Activated T-helper 1 cell treated with anti-CD3 and anti-CD28 coated beads, Interleukin-12 subunit alpha, Interleukin-12 subunit beta, Interleukin-2, Interleukin-4 antibody, amounts not matched to agents 30 ng/mL and 10 ng/mL and 1 ng/mL, durations not matched to agents 14 hours and 24 hours and 36 hours (primary cell): ENCODE data around the gene ICAM1. TPM values are rescaled to one million over a fixed set of nuclear protein-coding genes. Genes with fewer than 3 reads are reported as not detected.
A peak's percentile ranks its signal among the peaks of the same experiment; 100 is the strongest.

Experiments used
- DNase-seq: peaks from one replicate; pipeline ENCODE4 v3.0.0; 2021; ENCODE audit warnings: low spot score
- H3K27ac Mint-ChIP-seq: one replicate; pipeline ENCODE4 v1.8.0; 2021; ENCODE audit warnings: mild to moderate bottlenecking, mixed read lengths
- H3K27me3 Mint-ChIP-seq: one replicate; pipeline ENCODE4 v1.8.0; 2022; ENCODE audit warnings: mild to moderate bottlenecking, moderate library complexity, mixed read lengths; ENCODE audit not compliant: insufficient read depth
- H3K36me3 Mint-ChIP-seq: one replicate; pipeline ENCODE4 v1.8.0; 2021; ENCODE audit warnings: low read depth, mixed read lengths
- H3K4me1 Mint-ChIP-seq: one replicate; pipeline ENCODE4 v1.8.0; 2021; ENCODE audit warnings: low read depth, mixed read lengths
- H3K4me3 Mint-ChIP-seq: one replicate; pipeline ENCODE4 v1.8.0; 2021; ENCODE audit warnings: mild to moderate bottlenecking, moderate library complexity, mixed read lengths
- H3K9me3 Mint-ChIP-seq: one replicate; pipeline ENCODE4 v1.8.0; 2021; ENCODE audit warnings: mixed read lengths
- intact Hi-C: fragments of 100-400 bp; cut with micrococcal nuclease; formaldehyde crosslinking; loops from one replicate; pipeline ENCODE4 v1.15.1; 2024
- total RNA-seq: library from RNA; stranded (reverse); gene quantifications from 2 replicates; pipeline ENCODE4 v1.2.3, GENCODE V29; 2022

Gene ICAM1
- total RNA-seq, 1 donor from 2014 or later: 92.2 TPM

DNA sequence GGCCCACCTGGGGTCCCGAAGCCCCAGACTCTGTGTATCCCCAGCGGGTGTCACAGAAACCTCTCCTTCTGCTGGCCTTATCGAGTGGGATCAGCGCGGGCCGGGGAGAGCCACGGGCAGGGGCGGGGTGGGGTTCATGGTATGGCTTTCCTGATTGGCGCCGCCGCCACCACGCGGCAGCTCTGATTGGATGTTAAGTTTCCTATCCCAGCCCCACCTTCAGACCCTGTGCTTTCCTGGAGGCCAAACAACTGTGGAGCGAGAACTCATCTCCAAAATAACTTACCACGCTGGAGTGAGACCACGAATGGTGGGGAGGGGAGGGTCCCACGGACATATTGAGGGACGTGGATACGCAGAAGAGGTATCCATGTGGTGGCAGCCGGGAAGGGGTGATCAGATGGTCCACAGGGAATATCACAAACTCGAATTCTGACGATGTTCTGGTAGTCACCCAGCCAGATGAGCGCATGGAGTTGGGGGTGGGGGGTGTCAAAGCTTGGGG, 17.8 kb downstream of the ICAM1 start:
- Mint-ChIP-seq H3K4me1 (peaks cover 67% of the 10 kb centered on the region), H3K36me3 (peaks cover 22% of the 10 kb centered on the region), H3K27me3 (peaks cover 51% of the 10 kb centered on the region), H3K9me3 (no peaks in the 10 kb centered on the region), H3K4me3 (peak overlapping the region; percentile 79), H3K27ac (peak overlapping the region; percentile 58)
- DNase-seq: no peak
- intact Hi-C loops: loop anchor here (1.0 kb wide), 1 partner anchor 17 kb away; the partner anchor contains the start of gene ICAM1

DNA sequence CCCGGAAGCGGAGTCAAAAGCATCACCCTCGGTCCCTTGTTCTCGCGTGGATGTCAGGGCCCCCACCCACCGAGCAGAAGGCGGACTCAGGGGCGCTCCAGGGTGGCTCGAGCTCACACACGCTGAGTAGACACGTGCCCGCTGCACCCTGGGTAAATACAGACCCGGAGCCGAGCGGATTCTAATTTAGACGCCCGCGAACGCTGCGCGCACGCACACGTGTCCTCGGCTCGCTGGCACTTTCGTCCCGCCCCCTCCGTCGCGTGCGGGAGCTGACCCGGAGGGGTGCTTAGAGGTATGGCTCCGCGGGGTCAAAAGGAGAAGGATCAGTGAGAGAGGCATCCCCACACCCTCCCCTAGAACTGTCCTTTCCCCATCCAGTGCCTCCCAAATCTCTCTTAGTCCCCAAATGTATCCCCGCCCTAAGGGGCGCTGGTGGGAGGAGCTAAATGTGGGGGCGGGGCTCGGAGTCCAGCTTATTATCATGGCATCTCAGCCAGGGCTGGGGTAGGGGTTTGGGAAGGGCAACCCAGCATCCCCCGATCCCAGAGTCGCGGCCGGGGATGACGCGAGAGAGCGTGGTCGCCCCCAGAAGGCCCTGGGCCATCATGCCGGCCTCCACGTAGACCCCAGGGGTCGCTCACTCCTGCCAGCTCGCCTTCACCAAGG, 18.4 kb downstream of the ICAM1 start:
- H3K27me3 Mint-ChIP-seq: peaks cover 53% of the 10 kb centered on the region

DNA sequence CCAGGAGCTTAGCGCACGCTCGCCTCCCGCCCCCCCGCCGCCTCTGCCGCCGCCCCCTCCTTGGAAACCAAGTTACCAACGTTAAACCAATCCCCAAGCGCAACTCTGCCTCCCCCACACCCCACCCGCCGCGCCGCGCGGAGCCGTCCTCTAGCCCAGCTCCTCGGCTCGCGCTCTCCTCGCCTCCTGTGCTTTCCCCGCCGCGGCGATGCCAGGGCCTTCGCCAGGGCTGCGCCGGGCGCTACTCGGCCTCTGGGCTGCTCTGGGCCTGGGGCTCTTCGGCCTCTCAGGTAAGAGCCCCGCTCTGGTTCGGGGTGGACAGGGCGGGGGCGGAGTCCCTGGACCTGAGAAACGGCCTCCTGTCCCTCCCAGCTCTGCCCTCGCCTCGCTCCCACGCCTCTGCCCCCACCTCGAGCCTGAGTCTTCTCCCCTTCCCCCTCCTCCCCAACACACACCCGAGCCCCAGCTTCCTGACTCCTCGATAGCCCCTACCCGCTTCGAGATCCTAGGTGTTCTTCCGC, 19.0 kb downstream of the ICAM1 start, which contains the start of gene ICAM5:
Gene ICAM5, plus strand, starts transcription at position 117 of the 521 bp plus-strand sequence. Its CDS starts 92 bp downstream, at position 209.
- Mint-ChIP-seq H3K27ac (peak within 1 kb of the TSS; percentile 81), H3K4me3 (peak within 1 kb of the TSS; percentile 79), H3K27me3 (peaks cover 58% of the 10 kb centered on the region), H3K36me3 (peaks cover 17% of the 10 kb centered on the region), H3K9me3 (no peaks in the 10 kb centered on the region), H3K4me1 (peaks cover 71% of the 10 kb centered on the region)
- no peak for DNase-seq
- intact Hi-C loops: loop anchor here (1.0 to 2.0 kb wide), 2 partner anchors 19 to 225 kb away; partner anchors contain the start of gene ICAM1

More for the DNA sequence above, 18.4 kb downstream of the ICAM1 start:
- peaks cover 18% of the 10 kb centered on the region for H3K36me3 Mint-ChIP-seq
- peak overlapping the region; percentile 58 for H3K27ac Mint-ChIP-seq
- H3K9me3 Mint-ChIP-seq: no peaks in the 10 kb centered on the region
- H3K4me1 Mint-ChIP-seq: peaks cover 67% of the 10 kb centered on the region
- peak overlapping the region; percentile 79 for H3K4me3 Mint-ChIP-seq
- peak; percentile 42 for DNase-seq
- intact Hi-C loops: loop anchor here (1.0 kb wide), 1 partner anchor 18 kb away; the partner anchor contains the start of gene ICAM1

DNA sequence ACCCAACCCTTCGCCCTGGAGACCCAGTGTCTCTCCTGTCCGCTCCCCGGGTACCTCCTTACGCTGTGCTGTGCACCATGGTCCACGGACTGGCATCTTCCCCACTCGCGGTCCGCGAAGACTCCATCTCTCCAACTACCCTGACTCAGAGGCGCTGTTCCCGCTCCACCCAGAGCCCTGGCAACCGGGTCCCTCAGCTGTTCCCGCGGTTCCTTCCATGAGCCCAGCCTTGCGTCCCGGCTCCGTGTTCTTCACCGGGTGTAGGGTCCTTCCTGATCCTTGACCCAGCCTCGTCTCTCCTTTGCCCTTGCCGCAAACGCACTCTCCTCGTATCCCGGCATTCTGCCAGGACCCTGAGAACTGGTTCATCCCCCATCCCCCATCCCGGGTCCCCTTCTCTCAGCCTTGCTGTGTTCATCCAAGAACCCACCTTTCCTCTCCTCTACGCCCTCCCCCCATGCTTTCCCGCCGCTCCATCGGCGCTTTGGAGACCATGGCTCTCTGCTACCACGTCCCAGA, 19.5 kb downstream of the ICAM1 start:
- peaks cover 12% of the 10 kb centered on the region for H3K36me3 Mint-ChIP-seq
- DNase-seq: no peak
- H3K27me3 Mint-ChIP-seq: peaks cover 58% of the 10 kb centered on the region
- intact Hi-C loops: loop anchor here (2.0 kb wide), 1 partner anchor 224 kb away; no protein-coding TSS in a partner anchor
- H3K4me3 Mint-ChIP-seq: peak overlapping the region; percentile 77
- peak overlapping the region; percentile 81 for H3K27ac Mint-ChIP-seq
- H3K9me3 Mint-ChIP-seq: no peaks in the 10 kb centered on the region
- peaks cover 66% of the 10 kb centered on the region for H3K4me1 Mint-ChIP-seq

DNA sequence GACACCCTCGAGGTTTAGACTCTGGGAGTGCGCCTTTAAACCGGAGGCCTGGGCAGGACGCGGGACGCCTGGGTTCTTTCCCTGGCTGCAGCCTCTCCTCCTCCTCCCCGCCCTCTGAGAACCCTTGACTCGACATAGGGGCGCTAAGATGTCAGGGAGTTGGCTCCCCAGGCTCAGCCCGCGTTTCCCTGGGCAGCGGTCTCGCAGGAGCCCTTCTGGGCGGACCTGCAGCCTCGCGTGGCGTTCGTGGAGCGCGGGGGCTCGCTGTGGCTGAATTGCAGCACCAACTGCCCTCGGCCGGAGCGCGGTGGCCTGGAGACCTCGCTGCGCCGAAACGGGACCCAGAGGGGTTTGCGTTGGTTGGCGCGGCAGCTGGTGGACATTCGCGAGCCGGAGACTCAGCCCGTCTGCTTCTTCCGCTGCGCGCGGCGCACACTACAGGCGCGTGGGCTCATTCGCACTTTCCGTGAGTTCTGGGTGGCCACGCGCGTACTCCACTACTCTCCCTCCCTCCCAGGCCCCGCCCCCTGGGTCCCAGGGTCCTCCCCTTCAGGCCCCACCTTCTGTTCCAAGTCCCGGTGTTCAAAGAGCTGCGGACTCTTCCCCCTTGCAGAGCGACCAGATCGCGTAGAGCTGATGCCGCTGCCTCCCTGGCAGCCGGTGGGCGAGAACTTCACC, 20.1 kb downstream of the ICAM1 start:
- Mint-ChIP-seq H3K4me3 (peak overlapping the region; percentile 77), H3K4me1 (peaks cover 66% of the 10 kb centered on the region), H3K27me3 (peaks cover 64% of the 10 kb centered on the region), H3K9me3 (no peaks in the 10 kb centered on the region), H3K36me3 (peaks cover 6% of the 10 kb centered on the region), H3K27ac (peak overlapping the region; percentile 81)
- intact Hi-C loops: loop anchor here (2.0 kb wide), 1 partner anchor 224 kb away; no protein-coding TSS in a partner anchor
- peak; percentile 37 for DNase-seq

DNA sequence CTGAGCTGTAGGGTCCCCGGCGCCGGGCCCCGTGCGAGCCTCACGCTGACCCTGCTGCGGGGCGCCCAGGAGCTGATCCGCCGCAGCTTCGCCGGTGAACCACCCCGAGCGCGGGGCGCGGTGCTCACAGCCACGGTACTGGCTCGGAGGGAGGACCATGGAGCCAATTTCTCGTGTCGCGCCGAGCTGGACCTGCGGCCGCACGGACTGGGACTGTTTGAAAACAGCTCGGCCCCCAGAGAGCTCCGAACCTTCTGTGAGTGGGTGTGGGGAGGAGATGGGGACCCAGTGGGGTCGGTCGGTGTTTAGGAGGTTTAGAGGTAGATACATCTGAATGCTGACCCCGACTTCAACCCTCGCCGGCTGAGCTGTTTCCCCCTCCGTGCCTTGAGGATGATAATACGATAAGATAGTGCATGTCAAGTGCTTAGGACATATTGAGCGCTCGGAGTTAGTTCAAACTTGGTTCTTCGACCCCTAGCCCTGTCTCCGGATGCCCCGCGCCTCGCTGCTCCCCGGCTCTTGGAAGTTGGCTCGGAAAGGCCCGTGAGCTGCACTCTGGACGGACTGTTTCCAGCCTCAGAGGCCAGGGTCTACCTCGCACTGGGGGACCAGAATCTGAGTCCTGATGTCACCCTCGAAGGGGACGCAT, 20.8 kb downstream of the ICAM1 start:
- H3K4me1 Mint-ChIP-seq: peaks cover 59% of the 10 kb centered on the region
- intact Hi-C loops: loop anchor here (2.0 kb wide), 1 partner anchor 223 kb away; no protein-coding TSS in a partner anchor
- H3K36me3 Mint-ChIP-seq: peaks cover under 1% of the 10 kb centered on the region
- no peak for DNase-seq
- peak overlapping the region; percentile 77 for H3K4me3 Mint-ChIP-seq
- no peaks in the 10 kb centered on the region for H3K9me3 Mint-ChIP-seq
- H3K27ac Mint-ChIP-seq: peak overlapping the region; percentile 74
- peaks cover 65% of the 10 kb centered on the region for H3K27me3 Mint-ChIP-seq

DNA sequence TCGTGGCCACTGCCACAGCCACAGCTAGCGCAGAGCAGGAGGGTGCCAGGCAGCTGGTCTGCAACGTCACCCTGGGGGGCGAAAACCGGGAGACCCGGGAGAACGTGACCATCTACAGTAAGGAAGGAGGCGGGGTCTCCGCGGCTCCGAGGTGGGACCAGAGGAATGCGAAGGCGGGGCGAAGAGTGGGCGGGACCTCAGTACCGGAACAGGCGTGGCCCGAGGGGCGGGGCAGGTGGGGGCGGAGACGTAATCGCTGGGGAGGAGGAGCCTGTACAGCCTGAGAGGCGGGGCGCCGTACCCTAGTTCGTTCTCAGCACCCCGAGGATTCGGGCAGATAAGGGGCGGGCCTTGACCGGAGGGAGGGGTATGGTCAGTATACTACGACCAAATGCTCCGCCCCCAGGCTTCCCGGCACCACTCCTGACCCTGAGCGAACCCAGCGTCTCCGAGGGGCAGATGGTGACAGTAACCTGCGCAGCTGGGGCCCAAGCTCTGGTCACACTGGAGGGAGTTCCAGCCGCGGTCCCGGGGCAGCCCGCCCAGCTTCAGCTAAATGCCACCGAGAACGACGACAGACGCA, 21.4 kb downstream of the ICAM1 start:
- peak overlapping the region; percentile 77 for H3K4me3 Mint-ChIP-seq
- DNase-seq: peak; percentile 66
- intact Hi-C loops: no loop called here
- H3K27ac Mint-ChIP-seq: peak overlapping the region; percentile 74
- H3K4me1 Mint-ChIP-seq: peaks cover 57% of the 10 kb centered on the region
- no peaks in the 10 kb centered on the region for H3K9me3 Mint-ChIP-seq
- no peaks in the 10 kb centered on the region for H3K36me3 Mint-ChIP-seq
- peaks cover 68% of the 10 kb centered on the region for H3K27me3 Mint-ChIP-seq

DNA sequence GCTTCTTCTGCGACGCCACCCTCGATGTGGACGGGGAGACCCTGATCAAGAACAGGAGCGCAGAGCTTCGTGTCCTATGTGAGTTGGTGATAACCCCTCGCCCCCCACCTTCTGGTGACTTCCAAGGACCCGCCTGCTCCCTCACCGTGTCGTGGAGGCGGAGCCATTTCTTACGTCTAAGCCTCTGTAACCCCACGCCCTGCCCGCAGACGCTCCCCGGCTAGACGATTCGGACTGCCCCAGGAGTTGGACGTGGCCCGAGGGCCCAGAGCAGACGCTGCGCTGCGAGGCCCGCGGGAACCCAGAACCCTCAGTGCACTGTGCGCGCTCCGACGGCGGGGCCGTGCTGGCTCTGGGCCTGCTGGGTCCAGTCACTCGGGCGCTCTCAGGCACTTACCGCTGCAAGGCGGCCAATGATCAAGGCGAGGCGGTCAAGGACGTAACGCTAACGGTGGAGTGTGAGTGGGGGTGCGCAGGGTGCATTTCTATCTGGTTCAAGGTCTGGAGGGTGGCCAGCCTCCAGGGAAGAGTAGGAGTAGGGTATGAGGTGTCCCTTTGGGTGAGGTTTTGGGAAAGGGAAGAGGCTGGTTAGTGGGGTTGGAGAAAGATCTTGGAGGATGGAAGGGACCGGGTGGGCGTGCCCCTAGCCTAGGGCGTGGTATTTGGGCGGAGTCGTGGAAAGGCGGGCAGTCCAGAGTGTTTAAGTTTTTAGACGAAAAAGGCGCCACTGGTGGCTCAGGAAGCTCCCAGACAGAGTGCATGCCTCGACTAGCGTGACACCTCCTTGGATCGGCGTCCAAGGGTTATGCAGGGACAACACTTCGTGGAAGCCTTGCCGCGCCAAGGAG, 22.1 kb downstream of the ICAM1 start:
- intact Hi-C loops: no loop called here
- H3K4me1 Mint-ChIP-seq: peaks cover 50% of the 10 kb centered on the region

DNA sequence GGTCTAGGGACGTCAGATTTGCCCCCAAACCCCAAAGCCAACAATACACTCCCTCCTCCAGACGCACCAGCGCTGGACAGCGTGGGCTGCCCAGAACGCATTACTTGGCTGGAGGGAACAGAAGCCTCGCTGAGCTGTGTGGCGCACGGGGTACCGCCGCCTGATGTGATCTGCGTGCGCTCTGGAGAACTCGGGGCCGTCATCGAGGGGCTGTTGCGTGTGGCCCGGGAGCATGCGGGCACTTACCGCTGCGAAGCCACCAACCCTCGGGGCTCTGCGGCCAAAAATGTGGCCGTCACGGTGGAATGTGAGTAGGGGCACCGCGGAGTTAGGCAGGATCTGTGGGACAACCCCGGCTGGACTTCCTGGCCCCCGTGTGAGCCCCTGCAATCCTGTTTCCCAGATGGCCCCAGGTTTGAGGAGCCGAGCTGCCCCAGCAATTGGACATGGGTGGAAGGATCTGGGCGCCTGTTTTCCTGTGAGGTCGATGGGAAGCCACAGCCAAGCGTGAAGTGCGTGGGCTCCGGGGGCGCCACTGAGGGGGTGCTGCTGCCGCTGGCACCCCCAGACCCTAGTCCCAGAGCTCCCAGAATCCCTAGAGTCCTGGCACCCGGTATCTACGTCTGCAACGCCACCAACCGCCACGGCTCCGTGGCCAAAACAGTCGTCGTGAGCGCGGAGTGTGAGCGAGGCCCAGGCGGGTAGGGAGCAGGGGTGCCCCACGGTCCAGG, 22.9 kb downstream of the ICAM1 start:
- peaks cover 59% of the 10 kb centered on the region for H3K27me3 Mint-ChIP-seq
- H3K9me3 Mint-ChIP-seq: no peaks in the 10 kb centered on the region
- no peak for DNase-seq
- peaks cover 44% of the 10 kb centered on the region for H3K4me1 Mint-ChIP-seq
- intact Hi-C loops: no loop called here
- H3K27ac Mint-ChIP-seq: no peak overlapping the region
- H3K36me3 Mint-ChIP-seq: no peaks in the 10 kb centered on the region
- peak overlapping the region; percentile 77 for H3K4me3 Mint-ChIP-seq

More for the DNA sequence above, 22.1 kb downstream of the ICAM1 start:
- DNase-seq: no peak
- Mint-ChIP-seq H3K27me3 (peaks cover 65% of the 10 kb centered on the region), H3K9me3 (no peaks in the 10 kb centered on the region), H3K27ac (peak overlapping the region; percentile 26), H3K4me3 (peak overlapping the region; percentile 77), H3K36me3 (no peaks in the 10 kb centered on the region)

DNA sequence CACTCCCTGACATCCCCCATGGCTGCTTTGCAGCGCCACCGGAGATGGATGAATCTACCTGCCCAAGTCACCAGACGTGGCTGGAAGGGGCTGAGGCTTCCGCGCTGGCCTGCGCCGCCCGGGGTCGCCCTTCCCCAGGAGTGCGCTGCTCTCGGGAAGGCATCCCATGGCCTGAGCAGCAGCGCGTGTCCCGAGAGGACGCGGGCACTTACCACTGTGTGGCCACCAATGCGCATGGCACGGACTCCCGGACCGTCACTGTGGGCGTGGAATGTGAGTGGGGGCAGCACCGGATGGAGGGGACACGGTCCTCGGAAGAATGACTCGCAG, 23.4 kb downstream of the ICAM1 start:
- peaks cover 42% of the 10 kb centered on the region for H3K4me1 Mint-ChIP-seq
- H3K27me3 Mint-ChIP-seq: peaks cover 54% of the 10 kb centered on the region
- intact Hi-C loops: no loop called here
- DNase-seq: no peak
- H3K9me3 Mint-ChIP-seq: no peaks in the 10 kb centered on the region
- H3K4me3 Mint-ChIP-seq: peak overlapping the region; percentile 33
- H3K36me3 Mint-ChIP-seq: no peaks in the 10 kb centered on the region
- no peak overlapping the region for H3K27ac Mint-ChIP-seq

DNA sequence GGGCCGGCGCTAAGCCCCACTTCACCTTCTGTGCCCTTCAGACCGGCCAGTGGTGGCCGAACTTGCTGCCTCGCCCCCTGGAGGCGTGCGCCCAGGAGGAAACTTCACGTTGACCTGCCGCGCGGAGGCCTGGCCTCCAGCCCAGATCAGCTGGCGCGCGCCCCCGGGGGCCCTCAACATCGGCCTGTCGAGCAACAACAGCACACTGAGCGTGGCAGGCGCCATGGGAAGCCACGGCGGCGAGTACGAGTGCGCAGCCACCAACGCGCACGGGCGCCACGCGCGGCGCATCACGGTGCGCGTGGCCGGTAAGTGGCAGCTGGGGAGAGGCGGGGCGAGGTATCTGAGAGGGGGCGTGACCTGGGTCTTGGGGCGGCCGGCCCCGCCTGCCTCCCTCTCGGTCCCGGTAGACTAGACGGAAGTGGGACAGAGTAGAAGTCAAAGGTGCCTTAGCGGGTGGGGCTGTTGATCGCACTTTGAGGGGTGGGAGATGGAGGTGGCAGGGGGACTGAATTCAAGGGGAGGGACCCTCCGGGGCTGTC, 24.5 kb downstream of the ICAM1 start:
- Mint-ChIP-seq H3K4me1 (peaks cover 38% of the 10 kb centered on the region), H3K4me3 (peak overlapping the region; percentile 79), H3K27ac (peak overlapping the region; percentile 55), H3K27me3 (peaks cover 52% of the 10 kb centered on the region), H3K9me3 (no peaks in the 10 kb centered on the region), H3K36me3 (no peaks in the 10 kb centered on the region)
- peak; percentile 73 for DNase-seq
- intact Hi-C loops: loop anchor here (1.0 kb wide), 2 partner anchors 9 to 20 kb away; partner anchors contain the start of gene ICAM4
